Sigmoid colon (tissue), 7 donors: ENCODE data around the gene PIGN. TPM values are rescaled to one million over a fixed set of nuclear protein-coding genes. Genes with fewer than 3 reads are reported as not detected.
A peak's percentile ranks its signal among the peaks of the same experiment; 100 is the strongest.

Experiments used
- DNase-seq: peaks from one replicate; pipeline ENCODE4 v3.0.0-alpha.2; 2019
- H3K27ac ChIP-seq, 4 donors: fragments of 200-600 bp; sonication (generic); one replicate each; pipeline ENCODE4 v1.5.1; 2016 to 2019; ENCODE audit warnings: mild to moderate bottlenecking in 1 of 4
- H3K27me3 ChIP-seq, 3 donors: fragments of 200-600 bp; sonication (generic); one replicate each; pipeline ENCODE4 v1.5.1; 2019; ENCODE audit warnings: mild to moderate bottlenecking in 1 of 3
- H3K36me3 ChIP-seq, 4 donors: fragments of 200-600 bp; sonication (generic); one replicate each; pipeline ENCODE4 v1.5.1; 2016 to 2019
- H3K4me1 ChIP-seq, 4 donors: fragments of 200-600 bp; sonication (generic); one replicate each; pipeline ENCODE4 v1.5.1; 2017 to 2019
- H3K4me3 ChIP-seq, 4 donors: fragments of 200-600 bp; sonication (generic); one replicate each; pipeline ENCODE4 v1.5.1; 2017 to 2019; ENCODE audit warnings: mild to moderate bottlenecking in 2 of 4, moderate library complexity in 1 of 4
- H3K9me3 ChIP-seq, 4 donors: fragments of 200-600 bp in 3 of 4; sonication (generic) in 3 of 4; one replicate each; pipeline versions ENCODE4 v1.5.1 to v1.6.1; 2013 to 2019
- CTCF ChIP-seq, 4 experiments: fragments of 450-650 bp in 3 of 4; fragments of 200-600 bp in 1 of 4; IDR thresholded peaks; one replicate each; pipeline ENCODE4 v1.5.1; 2016 to 2019; ENCODE audit warnings: antibody characterized with exemption in 4 of 4, mild to moderate bottlenecking in 3 of 4, moderate library complexity in 2 of 4
- EP300 ChIP-seq, 4 donors: sonication (generic); formaldehyde crosslinking; IDR thresholded peaks; one replicate each; pipeline ENCODE4 v1.6.1; 2017; ENCODE audit warnings: antibody characterized with exemption in 4 of 4
- POLR2A ChIP-seq, 2 donors: fragments of 450-650 bp; IDR thresholded peaks; one replicate each; pipeline ENCODE4 v1.6.1; 2016; ENCODE audit warnings: antibody characterized with exemption in 2 of 2, mild to moderate bottlenecking in 2 of 2, moderate library complexity in 2 of 2
- POLR2AphosphoS5 ChIP-seq, 4 donors: sonication (generic); formaldehyde crosslinking; IDR thresholded peaks; one replicate each; pipeline ENCODE4 v1.6.1; 2017; ENCODE audit warnings: antibody characterized with exemption in 4 of 4
- WGBS, 2 donors: extraction: QIAGEN DNeasy Blood & Tissue Kit; methylation state at CpG; one replicate each; pipeline ENCODE4 v1.1.7; 2013; 5-methylcytosine and 5-hydroxymethylcytosine counted together
- intact Hi-C: fragments of 100-400 bp; cut with DNase I; formaldehyde crosslinking; loops from one replicate; pipeline ENCODE4 v1.15.1; 2023
- polyA plus RNA-seq, 3 donors: library from polyadenylated mRNA; stranded (reverse); fragments of 200-250 nt; gene quantifications; one replicate each; pipeline ENCODE4 v1.2.3, GENCODE V29; 2013
- total RNA-seq, 4 donors: library from RNA; depleted of rRNA; stranded (reverse); fragments of >200 nt; gene quantifications; one replicate each; pipeline ENCODE4 v1.1.0, GENCODE V29; 2016
- donor health status: healthy with polysubstance abuse.
- donor health status: Bipolar disorder and iron deficiency.
- donor health status: healthy.

The PIGN gene
- total and polyA plus RNA-seq, 7 donors = 3.0 to 23.2 (median 18.4) TPM

DNA sequence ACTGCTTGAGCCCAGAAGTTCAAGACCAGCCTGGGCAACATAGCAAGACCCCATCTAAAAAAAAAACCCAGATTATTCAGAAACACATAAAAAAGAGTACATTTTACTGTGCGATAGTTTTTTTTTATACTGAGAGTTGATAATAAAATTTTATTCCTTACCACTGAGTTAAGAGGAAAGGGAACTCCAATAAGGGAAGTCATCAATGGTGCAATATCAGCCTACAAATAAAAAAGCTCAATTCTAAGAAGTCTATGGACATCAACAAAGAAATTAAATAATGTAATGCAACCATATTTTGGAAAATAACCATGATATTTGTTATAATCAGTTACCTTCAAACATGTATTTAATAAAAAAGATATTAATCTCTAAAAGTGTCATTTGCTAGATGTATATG, 46.6 kb downstream of the PIGN start:
- Histone ChIP-seq H3K4me1 (no peaks in the 10 kb centered on the region), H3K4me3 (no peak overlapping the region), H3K27me3 (no peaks in the 10 kb centered on the region), H3K36me3 (peaks cover 0 to 53% (median 2%) of the 10 kb centered on the region in 4 donors), H3K27ac (no peak overlapping the region), H3K9me3 (no peaks in the 10 kb centered on the region)
- TF ChIP-seq POLR2AphosphoS5 (IDR thresholded peaks at IDR 0.05) (no peak), EP300 (IDR thresholded peaks at IDR 0.05) (no peak)
- intact Hi-C loops = no loop called here
- DNase-seq = no peak
- 55 to 96% methylated on average over 1 of the region's 1 CpG for WGBS, 2 donors

DNA sequence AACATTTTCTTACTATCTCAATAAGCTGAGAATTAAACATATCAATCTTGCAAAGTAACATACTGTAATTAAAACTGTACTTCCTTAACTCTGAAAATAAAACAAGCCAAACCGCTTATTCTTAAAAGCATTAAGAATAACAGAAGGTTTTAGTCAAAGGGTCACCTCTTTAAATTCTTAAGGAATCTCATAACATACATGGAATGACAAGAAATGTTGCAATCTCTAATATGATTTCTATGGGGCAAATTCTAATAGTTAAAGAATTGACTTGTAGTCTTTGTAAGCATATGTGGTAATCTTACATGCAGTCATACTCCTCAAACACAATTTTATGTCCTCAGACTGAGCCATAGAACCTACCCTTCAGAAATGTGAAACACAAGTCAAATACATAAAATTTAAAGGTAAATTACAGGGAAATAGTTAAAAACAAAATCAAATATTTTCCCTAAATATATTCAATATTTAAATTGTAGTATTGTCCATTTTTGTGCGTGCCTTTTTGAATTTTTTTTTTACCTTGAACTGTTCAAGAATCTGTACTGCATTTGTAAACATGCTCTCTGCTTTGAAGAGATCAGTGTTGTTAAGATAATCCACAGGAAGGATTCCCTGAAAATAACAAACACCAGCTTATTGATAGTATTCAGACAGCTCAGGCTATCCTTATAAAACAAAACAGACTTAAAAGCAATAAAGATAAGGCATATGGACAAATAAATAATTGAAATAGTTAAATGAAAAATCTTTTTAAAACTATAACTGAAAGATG, 48.2 kb downstream of the PIGN start:
- intact Hi-C loops = no loop called here
- H3K27me3 ChIP-seq = no peaks in the 10 kb centered on the region
- no peaks in the 10 kb centered on the region for H3K4me1 ChIP-seq
- no peak overlapping the region for H3K4me3 ChIP-seq
- TF ChIP-seq CTCF (IDR thresholded peaks at IDR 0.05) = no peak
- H3K36me3 ChIP-seq = peaks cover 0 to 40% (median 2%) of the 10 kb centered on the region in 4 donors
- H3K27ac ChIP-seq = no peak overlapping the region
- no peaks in the 10 kb centered on the region for H3K9me3 ChIP-seq
- DNase-seq = no peak
- WGBS, 2 donors = 91 to 93% methylated on average over 2 of the region's 2 CpGs

GRCh38 chr18:62131301-62131909, 55.5 kb downstream of the PIGN start:
- Histone ChIP-seq H3K4me1 (no peaks in the 10 kb centered on the region), H3K27ac (no peak overlapping the region), H3K27me3 (no peaks in the 10 kb centered on the region), H3K4me3 (no peak overlapping the region), H3K36me3 (peaks cover 0 to under 1% (median 0%) of the 10 kb centered on the region in 4 donors), H3K9me3 (no peaks in the 10 kb centered on the region)
- WGBS, 2 donors = 87 to 94% methylated on average over 2 of the region's 2 CpGs
- peak; percentile 69 for DNase-seq
- intact Hi-C loops = loop anchor here (1.0 to 5.0 kb wide), 4 partner anchors 239 to 581 kb away; partner anchors contain the start of gene RNF152
- TF ChIP-seq CTCF (IDR thresholded peaks at IDR 0.05) (peak; percentile 72 to 97 (median 90)), POLR2A (IDR thresholded peaks at IDR 0.05) (no peak)

DNA sequence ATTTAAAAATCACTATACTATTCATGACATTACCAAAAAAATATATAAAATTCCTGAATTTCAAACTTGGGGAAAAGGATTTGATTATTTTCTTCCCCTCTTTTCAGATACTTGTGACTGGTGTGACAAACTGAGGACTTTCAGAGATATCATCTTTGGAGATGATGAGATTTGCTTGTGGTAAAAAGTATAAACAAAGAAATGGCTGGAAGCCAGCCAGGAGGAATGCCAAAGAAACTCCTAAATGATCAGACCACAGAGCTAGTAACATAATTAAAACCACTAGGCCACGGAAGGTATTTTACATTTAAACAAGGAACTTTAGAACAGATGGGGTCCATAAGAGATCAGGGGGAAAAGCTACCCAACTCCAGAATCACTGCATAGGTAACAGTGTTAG, 58.7 kb downstream of the PIGN start:
- 17 to 40% methylated on average over 1 of the region's 1 CpG for WGBS, 2 donors
- Histone ChIP-seq H3K27ac (no peak overlapping the region), H3K9me3 (no peaks in the 10 kb centered on the region), H3K36me3 (no peaks in the 10 kb centered on the region), H3K4me1 (no peaks in the 10 kb centered on the region), H3K27me3 (no peaks in the 10 kb centered on the region), H3K4me3 (no peak overlapping the region)
- intact Hi-C loops = no loop called here
- DNase-seq = no peak
- no peak for TF ChIP-seq CTCF (IDR thresholded peaks at IDR 0.05)
- TF ChIP-seq POLR2AphosphoS5 (IDR thresholded peaks at IDR 0.05) = no peak
- TF ChIP-seq POLR2A (IDR thresholded peaks at IDR 0.05) = no peak
- TF ChIP-seq EP300 (IDR thresholded peaks at IDR 0.05) = no peak

GRCh38 chr18:62126737-62127136, 60.1 kb downstream of the PIGN start:
- Histone ChIP-seq H3K27ac (no peak overlapping the region), H3K4me3 (no peak overlapping the region), H3K4me1 (no peaks in the 10 kb centered on the region), H3K36me3 (no peaks in the 10 kb centered on the region), H3K9me3 (no peaks in the 10 kb centered on the region), H3K27me3 (no peaks in the 10 kb centered on the region)
- no peak for TF ChIP-seq EP300 (IDR thresholded peaks at IDR 0.05)
- WGBS, 2 donors = 92 to 93% methylated on average over 2 of the region's 2 CpGs
- intact Hi-C loops = no loop called here
- no peak for DNase-seq
